Fibroblast of peridontal ligament (primary cell): ENCODE data around the gene OR10K2.

ENCODE experiments used
- DNase-seq: peaks from one replicate; pipeline ENCODE4 v3.0.0-alpha.2; 2010; ENCODE audit errors: extremely low read depth

The OR10K2 gene

GRCh38 chr1:158371188-158371953, 54.7 kb downstream of the OR10K2 start:
- no peak for DNase-seq
